ENCODE data around the gene ELL2. TPM values are rescaled to one million over a fixed set of nuclear protein-coding genes. Genes with fewer than 3 reads are reported as not detected.

ELL2 gene
- total RNA-seq, 2 donors from 2014 or later: 26.9 to 38.2 TPM

GRCh38 chr5:95966005-95966404, 4.4 kb upstream of the ELL2 start:
- Histone ChIP-seq H3K4me3 (no peak overlapping the region), H3K4me1 (peaks cover 4% of the 10 kb centered on the region), H3K36me3 (no peaks in the 10 kb centered on the region), H3K27ac (no peak overlapping the region), H3K27me3 (no peaks in the 10 kb centered on the region), H3K9me3 (no peaks in the 10 kb centered on the region), H3K9ac (ENCODE audit: low read depth in 2 of 2, low read length in 2 of 2) (no peak overlapping the region)
- no peak for DNase-seq
- TF ChIP-seq CTCF (IDR thresholded peaks at IDR 0.05): no peak
- intact Hi-C loops (cut with DNase I): no loop called here

- Histone ChIP-seq H3K27ac (no peak overlapping the region), H3K9me3 (no peaks in the 10 kb centered on the region), H3K27me3 (no peaks in the 10 kb centered on the region), H3K9ac (ENCODE audit: low read depth in 2 of 2, low read length in 2 of 2) (no peak overlapping the region), H3K4me3 (no peak overlapping the region), H3K4me1 (peaks cover 13% of the 10 kb centered on the region), H3K36me3 (no peaks in the 10 kb centered on the region)
- intact Hi-C loops (cut with DNase I): loop anchor here (5.0 kb wide), 1 partner anchor 102 kb away; no protein-coding TSS in a partner anchor
- no peak for TF ChIP-seq CTCF (IDR thresholded peaks at IDR 0.05)
- no peak for DNase-seq
Measured at GRCh38 chr5:95963650-95964410, 2.2 kb upstream of the ELL2 start.

- DNase-seq: no peak
- intact Hi-C loops (cut with DNase I): loop anchor here (5.0 kb wide), 1 partner anchor 100 kb away; no protein-coding TSS in a partner anchor
Measured at GRCh38 chr5:95962785-95963184, 1.1 kb upstream of the ELL2 start.

GRCh38 chr5:95962475-95962773, 773 bp upstream of the ELL2 start:
- intact Hi-C loops (cut with DNase I): loop anchor here (5.0 kb wide), 1 partner anchor 100 kb away; no protein-coding TSS in a partner anchor
- peak overlapping the region; percentile 88 for H3K4me3 ChIP-seq
- H3K36me3 ChIP-seq: no peaks in the 10 kb centered on the region
- DNase-seq: no peak
- H3K9ac ChIP-seq (ENCODE audit: low read depth in 2 of 2, low read length in 2 of 2): peak overlapping the region; percentile 31 to 94
- peaks cover 13% of the 10 kb centered on the region for H3K4me1 ChIP-seq
- no peaks in the 10 kb centered on the region for H3K27me3 ChIP-seq
- peak overlapping the region; percentile 96 for H3K27ac ChIP-seq
- TF ChIP-seq CTCF (IDR thresholded peaks at IDR 0.05): no peak
- H3K9me3 ChIP-seq: no peaks in the 10 kb centered on the region

More at GRCh38 chr5:95962785-95963184, 1.1 kb upstream of the ELL2 start:
- H3K27ac ChIP-seq: peak overlapping the region; percentile 96
- no peaks in the 10 kb centered on the region for H3K9me3 ChIP-seq
- no peaks in the 10 kb centered on the region for H3K36me3 ChIP-seq
- TF ChIP-seq CTCF (IDR thresholded peaks at IDR 0.05): no peak
- peak overlapping the region; percentile 88 for H3K4me3 ChIP-seq
- peaks cover 13% of the 10 kb centered on the region for H3K4me1 ChIP-seq
- no peaks in the 10 kb centered on the region for H3K27me3 ChIP-seq
- H3K9ac ChIP-seq (ENCODE audit: low read depth in 2 of 2, low read length in 2 of 2): no peak overlapping the region

- DNase-seq: peak; percentile 76
- Histone ChIP-seq H3K9ac (ENCODE audit: low read depth in 2 of 2, low read length in 2 of 2) (peak overlapping the region; percentile 94 to 98), H3K9me3 (no peaks in the 10 kb centered on the region), H3K27ac (peak overlapping the region; percentile 96), H3K4me3 (peak overlapping the region; percentile 88), H3K36me3 (no peaks in the 10 kb centered on the region), H3K4me1 (peaks cover 9% of the 10 kb centered on the region), H3K27me3 (no peaks in the 10 kb centered on the region)
- TF ChIP-seq CTCF (IDR thresholded peaks at IDR 0.05): peak; percentile 75
- intact Hi-C loops (cut with DNase I): loop anchor here (2.0 to 5.0 kb wide), 2 partner anchors 99 to 374 kb away; no protein-coding TSS in a partner anchor
Measured at GRCh38 chr5:95960667-95961616, 709 bp downstream of the ELL2 start.
